IPS-15b (cell line): Measurements from ENCODE around the gene SCAPER.
"Not testable (repeated sequence)": the region's sequence is repeated elsewhere in the genome, so short reads cannot be mapped to it uniquely, and the experiment has no call there.

Experiments
- H3K27me3 ChIP-seq: one replicate; pipeline ENCODE4 v1.6.1; 2013; ENCODE audit warnings: low read length; ENCODE audit not compliant: control insufficient read depth, insufficient read depth
- H3K36me3 ChIP-seq: one replicate; pipeline ENCODE4 v1.6.1; 2013; ENCODE audit warnings: low read length; ENCODE audit not compliant: control insufficient read depth, insufficient read depth
- H3K4me1 ChIP-seq: one replicate; pipeline ENCODE4 v1.6.1; 2013; ENCODE audit warnings: mild to moderate bottlenecking, low read length; ENCODE audit not compliant: control insufficient read depth, insufficient read depth
- H3K4me3 ChIP-seq: one replicate; pipeline ENCODE4 v1.5.1; 2013; ENCODE audit warnings: low read depth, low read length
- H3K9ac ChIP-seq: one replicate; pipeline ENCODE4 v1.6.1; 2013; ENCODE audit warnings: low read depth, mild to moderate bottlenecking, low read length
- H3K9me3 ChIP-seq: one replicate; pipeline ENCODE4 v1.6.1; 2013; ENCODE audit warnings: mild to moderate bottlenecking, low read length; ENCODE audit not compliant: control insufficient read depth, insufficient read depth

SCAPER gene

GRCh38 chr15:76328958-76329357, 576.2 kb downstream of the SCAPER start:
- H3K4me1 ChIP-seq = peaks cover under 1% of the 10 kb centered on the region
- H3K4me3 ChIP-seq = no peak overlapping the region
- H3K27me3 ChIP-seq = peaks cover 11% of the 10 kb centered on the region
- H3K9ac ChIP-seq = no peak overlapping the region
- no peaks in the 10 kb centered on the region for H3K36me3 ChIP-seq
- H3K9me3 ChIP-seq = no peaks in the 10 kb centered on the region

- Histone ChIP-seq H3K27me3 (peaks cover 8% of the 10 kb centered on the region), H3K36me3 (no peaks in the 10 kb centered on the region), H3K4me1 (no peaks in the 10 kb centered on the region), H3K4me3 (no peak overlapping the region), H3K9ac (no peak overlapping the region), H3K9me3 (no peaks in the 10 kb centered on the region)
These were observed 576.9 kb downstream of the SCAPER start for GRCh38 chr15:76328106-76328696.

GRCh38 chr15:76327191-76328105, 577.7 kb downstream of the SCAPER start:
- Histone ChIP-seq H3K27me3 (peaks cover 2% of the 10 kb centered on the region), H3K36me3 (no peaks in the 10 kb centered on the region), H3K9me3 (no peaks in the 10 kb centered on the region), H3K4me1 (no peaks in the 10 kb centered on the region), H3K9ac (no peak overlapping the region), H3K4me3 (no peak overlapping the region)

GRCh38 chr15:76325704-76326103, 579.4 kb downstream of the SCAPER start:
- H3K9me3 ChIP-seq = no peaks in the 10 kb centered on the region
- H3K36me3 ChIP-seq = no peaks in the 10 kb centered on the region
- no peak overlapping the region for H3K4me3 ChIP-seq
- peaks cover 2% of the 10 kb centered on the region for H3K27me3 ChIP-seq
- H3K9ac ChIP-seq = no peak overlapping the region
- H3K4me1 ChIP-seq = no peaks in the 10 kb centered on the region

GRCh38 chr15:76324066-76324465, 581.1 kb downstream of the SCAPER start:
- H3K9ac ChIP-seq = no peak overlapping the region

GRCh38 chr15:76321602-76322001, 583.5 kb downstream of the SCAPER start:
- Histone ChIP-seq H3K9ac (no peak overlapping the region), H3K9me3 (no peaks in the 10 kb centered on the region), H3K4me3 (no peak overlapping the region), H3K4me1 (no peaks in the 10 kb centered on the region), H3K27me3 (peaks cover 2% of the 10 kb centered on the region), H3K36me3 (no peaks in the 10 kb centered on the region)

More at GRCh38 chr15:76324066-76324465, 581.1 kb downstream of the SCAPER start:
- no peaks in the 10 kb centered on the region for H3K27me3 ChIP-seq
- H3K4me1 ChIP-seq = no peaks in the 10 kb centered on the region
- H3K36me3 ChIP-seq = no peaks in the 10 kb centered on the region
- no peaks in the 10 kb centered on the region for H3K9me3 ChIP-seq
- H3K4me3 ChIP-seq = no peak overlapping the region

- Histone ChIP-seq H3K9ac (no peak overlapping the region), H3K36me3 (no peaks in the 10 kb centered on the region), H3K4me1 (no peaks in the 10 kb centered on the region), H3K4me3 (no peak overlapping the region), H3K27me3 (peaks cover 2% of the 10 kb centered on the region), H3K9me3 (no peaks in the 10 kb centered on the region)
These were observed 584.0 kb downstream of the SCAPER start for GRCh38 chr15:76321171-76321570.

- H3K4me3 ChIP-seq = no peak overlapping the region
- no peaks in the 10 kb centered on the region for H3K4me1 ChIP-seq
- no peak overlapping the region for H3K9ac ChIP-seq
- peaks cover 2% of the 10 kb centered on the region for H3K27me3 ChIP-seq
- H3K9me3 ChIP-seq = no peaks in the 10 kb centered on the region
- no peaks in the 10 kb centered on the region for H3K36me3 ChIP-seq
These were observed 585.1 kb downstream of the SCAPER start for GRCh38 chr15:76320012-76320411.

- Histone ChIP-seq H3K9me3 (no peaks in the 10 kb centered on the region), H3K4me1 (peaks cover 12% of the 10 kb centered on the region), H3K36me3 (no peaks in the 10 kb centered on the region), H3K4me3 (no peak overlapping the region), H3K27me3 (peaks cover 13% of the 10 kb centered on the region), H3K9ac (no peak overlapping the region)
These were observed 591.4 kb downstream of the SCAPER start for GRCh38 chr15:76313731-76314130.

- H3K9ac ChIP-seq, H3K36me3 ChIP-seq, H3K4me3 ChIP-seq, H3K9me3 ChIP-seq: not testable (repeated sequence)
- H3K4me1 ChIP-seq = peaks cover 12% of the 10 kb centered on the region
- peaks cover 13% of the 10 kb centered on the region for H3K27me3 ChIP-seq
These were observed 592.0 kb downstream of the SCAPER start for GRCh38 chr15:76313175-76313567.

GRCh38 chr15:76312540-76313174, 592.5 kb downstream of the SCAPER start:
- peaks cover 12% of the 10 kb centered on the region for H3K4me1 ChIP-seq
- H3K9me3 ChIP-seq = no peaks in the 10 kb centered on the region
- peaks cover 12% of the 10 kb centered on the region for H3K27me3 ChIP-seq
- no peaks in the 10 kb centered on the region for H3K36me3 ChIP-seq
- H3K4me3 ChIP-seq = no peak overlapping the region
- no peak overlapping the region for H3K9ac ChIP-seq
